Stimulated activated CD8-positive, alpha-beta memory T cell treated with anti-CD3 and anti-CD28 coated beads, Interleukin-15, amount 100 ng/mL, for 24 hours (primary cell): ENCODE results near the gene DYRK2.

Experiments used
- DNase-seq: peaks from one replicate; pipeline ENCODE4 v3.0.0-alpha.2; 2020; ENCODE audit warnings: low read depth

Gene DYRK2

DNA sequence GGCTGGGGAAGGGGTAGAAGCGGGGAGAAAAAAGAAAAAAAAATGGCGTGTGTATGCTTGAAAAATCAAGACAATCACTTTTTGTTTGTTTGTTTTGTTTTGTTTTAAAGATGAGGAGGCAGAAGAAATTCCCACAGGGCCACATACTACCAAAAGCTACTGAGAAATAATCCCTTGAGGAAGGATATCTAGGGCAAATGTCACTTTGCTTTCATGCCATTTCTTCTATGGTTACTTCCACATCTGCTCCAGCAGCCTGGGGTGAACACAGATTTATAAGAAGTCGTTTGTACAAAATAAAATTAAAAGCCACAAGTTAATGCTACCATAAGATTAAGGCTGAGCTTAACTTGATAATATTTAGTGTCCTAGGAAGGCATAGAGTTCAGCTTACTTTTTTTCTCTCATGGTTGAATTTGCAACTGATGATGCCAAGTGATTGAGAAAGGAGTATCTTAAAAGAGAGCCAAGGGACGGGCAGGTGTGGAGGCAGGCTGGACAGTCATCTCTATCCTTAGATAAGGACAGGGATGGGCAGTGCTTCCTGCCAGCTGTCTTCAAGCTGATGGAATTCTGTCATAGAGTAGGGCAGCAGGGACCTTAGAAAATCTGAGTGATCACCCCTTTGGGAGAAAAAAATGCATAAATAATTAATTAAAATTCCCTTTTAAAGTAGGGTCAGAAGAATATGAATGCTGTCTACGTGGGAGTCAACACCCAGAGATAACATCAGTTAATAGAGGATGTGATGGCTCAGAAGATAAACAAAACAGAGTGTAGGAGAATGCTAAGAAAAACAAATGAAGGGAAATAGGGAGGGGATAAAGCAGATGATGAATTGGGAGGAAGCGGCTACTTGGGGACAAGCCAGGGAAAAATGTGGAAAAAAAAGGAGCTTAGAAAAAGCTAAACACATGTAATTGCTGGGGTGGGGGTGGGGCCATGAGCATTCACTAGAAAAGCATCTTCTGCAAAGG, 57.1 kb downstream of the DYRK2 start:
- no peak for DNase-seq

DNA sequence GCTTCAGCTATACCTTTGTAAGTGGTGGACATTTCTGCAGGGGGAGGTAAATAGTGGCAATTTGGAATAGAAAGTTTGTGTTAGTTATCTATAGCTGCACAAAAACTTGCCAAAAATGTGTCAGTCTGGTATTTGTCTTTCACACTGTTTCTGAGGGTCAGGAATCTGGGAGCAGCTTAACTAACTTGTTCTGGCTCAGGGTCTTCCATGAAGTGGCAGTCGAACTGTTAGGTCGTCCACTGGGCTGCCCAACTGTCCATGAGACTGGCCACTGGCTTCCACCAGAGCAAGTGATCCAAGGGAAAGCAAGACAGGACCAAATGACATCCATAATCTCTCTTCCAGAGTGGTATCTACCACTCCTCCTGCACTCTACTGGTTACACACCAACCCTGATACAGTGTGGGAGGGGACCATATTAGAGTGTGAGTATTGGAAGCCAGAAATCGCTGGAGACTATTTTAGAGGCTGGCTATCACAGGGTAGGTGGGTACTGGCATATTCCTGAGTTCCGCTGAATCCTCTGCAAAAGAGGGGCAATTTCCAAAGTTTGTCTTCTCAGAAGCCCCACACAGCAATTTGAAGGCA, 60.9 kb downstream of the DYRK2 start:
- no peak for DNase-seq

DNA sequence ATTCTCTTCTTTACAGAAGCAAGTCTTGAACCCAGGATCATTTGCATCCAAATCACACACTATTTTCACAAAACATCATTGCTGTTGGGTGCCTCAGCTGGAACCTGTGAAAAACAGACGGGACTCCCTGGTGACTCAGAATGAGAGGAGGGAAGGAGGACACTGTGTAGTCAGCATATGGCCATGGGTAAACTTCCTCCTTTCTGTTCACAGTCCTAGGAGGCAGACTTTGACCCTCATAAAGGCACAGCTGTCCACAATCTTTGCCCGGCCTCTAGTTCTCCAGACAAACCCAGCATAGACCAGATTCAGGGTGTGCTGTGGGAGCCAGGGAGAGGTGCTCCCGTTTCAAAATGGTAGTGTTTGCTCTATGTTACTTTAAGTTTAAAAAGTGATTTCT, 62.0 kb downstream of the DYRK2 start:
- no peak for DNase-seq

DNA sequence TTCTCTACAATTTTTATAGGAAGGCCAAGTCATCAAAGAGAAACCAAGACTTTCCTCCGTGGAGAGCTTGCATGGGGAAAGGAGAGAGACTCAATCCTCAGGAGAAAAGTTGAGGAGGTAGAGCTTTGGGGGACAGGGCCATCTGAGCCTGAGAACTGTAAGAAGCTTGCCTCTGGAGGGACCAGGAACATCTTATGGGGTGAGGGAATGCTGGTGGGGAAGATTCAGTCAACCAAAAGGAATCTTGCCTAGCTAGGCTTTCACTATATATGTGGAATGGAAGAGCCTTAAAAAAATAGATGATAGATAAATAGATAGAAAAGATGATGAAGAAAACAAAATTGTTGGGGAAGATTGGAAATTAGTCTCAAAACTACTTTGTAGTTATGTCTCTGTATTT, 63.5 kb downstream of the DYRK2 start:
- DNase-seq = no peak

DNA sequence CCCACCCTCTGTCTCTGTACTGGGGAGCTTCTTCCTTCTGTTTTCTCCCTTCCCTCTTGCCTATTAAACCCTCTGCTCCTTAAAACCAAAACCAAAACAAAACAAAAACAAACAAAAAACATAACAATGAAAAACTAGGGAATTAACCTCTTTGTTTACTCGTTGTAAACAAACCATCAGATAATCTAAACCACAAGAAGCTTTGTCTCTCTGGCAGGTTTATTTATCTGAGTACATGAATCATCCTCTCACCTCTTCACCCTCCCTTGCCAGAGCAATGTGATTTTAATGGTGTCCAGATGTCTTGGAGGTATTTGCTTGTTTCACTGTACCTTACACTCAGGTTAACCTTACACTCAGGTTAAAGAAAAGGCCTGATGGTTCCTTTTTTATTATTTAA, 66.1 kb downstream of the DYRK2 start:
- no peak for DNase-seq
